KOPT-K1 (cell line): ENCODE data around the gene CNDP1.

Experiments
- H3K27ac ChIP-seq: fragments of 200-600 bp; sonication (generic); 2 replicates; pipeline ENCODE4 v1.5.1; 2016; ENCODE audit warnings: antibody characterized with exemption, mild to moderate bottlenecking, low read depth, low read length; ENCODE audit not compliant: poor library complexity, severe bottlenecking
- H3K36me3 ChIP-seq: fragments of 200-600 bp; sonication (generic); 2 replicates; pipeline ENCODE4 v1.5.1; 2017; ENCODE audit warnings: antibody characterized with exemption, mild to moderate bottlenecking, low read length, moderate library complexity; ENCODE audit not compliant: insufficient read depth
- H3K9me3 ChIP-seq: fragments of 200-600 bp; sonication (generic); 2 replicates; pipeline ENCODE4 v1.5.1; 2017; ENCODE audit warnings: antibody characterized with exemption, low read length, mild to moderate bottlenecking; ENCODE audit not compliant: insufficient read depth, poor library complexity, severe bottlenecking

The CNDP1 gene

GRCh38 chr18:74623047-74623816 lies 88.9 kb downstream of the CNDP1 start:
- Histone ChIP-seq H3K36me3 (no peaks in the 10 kb centered on the region), H3K27ac (no peak overlapping the region), H3K9me3 (no peaks in the 10 kb centered on the region)

DNA sequence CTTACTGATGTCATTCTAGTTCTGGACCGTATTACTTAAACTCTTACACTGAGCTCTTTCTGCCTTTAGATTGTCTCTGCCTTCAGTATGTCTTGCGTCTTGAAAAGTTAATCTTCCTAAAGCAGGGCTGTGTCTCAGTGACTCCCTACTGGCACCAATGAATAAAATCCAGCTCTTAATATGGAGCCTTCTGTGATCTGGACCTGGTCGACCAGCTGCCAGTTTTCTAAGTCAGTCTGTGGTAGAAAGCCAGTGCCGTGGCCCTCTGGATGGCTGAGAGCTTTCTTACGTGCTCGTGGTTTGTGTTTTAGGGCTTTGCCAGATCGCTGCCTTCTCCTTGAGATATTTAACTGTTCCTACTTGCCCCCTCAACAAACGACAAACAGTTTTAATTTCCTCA lies 90.2 kb downstream of the CNDP1 start:
- H3K27ac ChIP-seq: no peak overlapping the region
- no peaks in the 10 kb centered on the region for H3K36me3 ChIP-seq
- no peaks in the 10 kb centered on the region for H3K9me3 ChIP-seq

DNA sequence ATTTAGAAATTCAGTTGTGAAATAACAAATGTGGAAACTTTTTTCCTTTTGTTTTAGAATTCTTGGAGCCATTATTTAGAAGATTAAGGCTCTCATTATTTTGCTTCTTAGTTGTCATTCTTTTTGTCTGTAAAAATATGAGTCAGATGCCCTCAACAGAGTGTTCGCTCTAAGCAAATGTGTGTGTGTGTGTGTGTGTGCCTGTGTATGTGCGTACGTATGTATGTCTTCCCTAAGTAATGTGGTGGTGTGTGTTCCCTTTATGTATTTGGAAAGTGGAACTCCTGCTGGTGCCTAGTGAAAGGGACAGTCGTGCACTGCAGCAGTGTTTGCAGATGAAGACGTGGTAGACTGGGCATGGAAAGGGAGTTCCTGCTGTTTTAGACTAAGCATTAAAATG lies 90.9 kb downstream of the CNDP1 start:
- no peaks in the 10 kb centered on the region for H3K36me3 ChIP-seq
- no peaks in the 10 kb centered on the region for H3K9me3 ChIP-seq
- no peak overlapping the region for H3K27ac ChIP-seq

GRCh38 chr18:74626049-74626874 lies 92.0 kb downstream of the CNDP1 start:
- H3K27ac ChIP-seq: no peak overlapping the region
- no peaks in the 10 kb centered on the region for H3K9me3 ChIP-seq
- no peaks in the 10 kb centered on the region for H3K36me3 ChIP-seq

GRCh38 chr18:74630804-74631203 lies 96.5 kb downstream of the CNDP1 start:
- Histone ChIP-seq H3K27ac (peak overlapping the region; percentile 53), H3K9me3 (no peaks in the 10 kb centered on the region), H3K36me3 (peaks cover 35% of the 10 kb centered on the region)

DNA sequence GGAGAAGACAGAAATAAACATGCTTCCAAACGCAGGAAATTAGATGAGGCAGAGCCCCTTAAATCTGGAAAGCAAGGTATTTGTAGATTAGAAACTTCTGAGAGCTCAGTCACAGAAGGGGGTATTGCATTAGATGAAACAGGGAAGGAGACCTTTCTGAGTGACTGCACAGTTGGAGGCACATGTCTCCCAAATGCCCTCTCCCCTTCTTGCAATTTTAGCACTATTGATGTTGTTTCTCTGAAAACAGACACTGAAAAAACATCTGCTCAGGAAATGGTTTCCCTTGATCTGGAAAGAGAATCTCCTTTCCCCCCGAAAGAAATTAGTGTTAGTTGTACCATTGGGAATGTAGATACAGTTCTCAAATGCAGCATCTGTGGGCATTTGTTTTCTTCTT lies 96.9 kb downstream of the CNDP1 start:
- Histone ChIP-seq H3K9me3 (no peaks in the 10 kb centered on the region), H3K36me3 (peaks cover 37% of the 10 kb centered on the region), H3K27ac (peak overlapping the region; percentile 53)

DNA sequence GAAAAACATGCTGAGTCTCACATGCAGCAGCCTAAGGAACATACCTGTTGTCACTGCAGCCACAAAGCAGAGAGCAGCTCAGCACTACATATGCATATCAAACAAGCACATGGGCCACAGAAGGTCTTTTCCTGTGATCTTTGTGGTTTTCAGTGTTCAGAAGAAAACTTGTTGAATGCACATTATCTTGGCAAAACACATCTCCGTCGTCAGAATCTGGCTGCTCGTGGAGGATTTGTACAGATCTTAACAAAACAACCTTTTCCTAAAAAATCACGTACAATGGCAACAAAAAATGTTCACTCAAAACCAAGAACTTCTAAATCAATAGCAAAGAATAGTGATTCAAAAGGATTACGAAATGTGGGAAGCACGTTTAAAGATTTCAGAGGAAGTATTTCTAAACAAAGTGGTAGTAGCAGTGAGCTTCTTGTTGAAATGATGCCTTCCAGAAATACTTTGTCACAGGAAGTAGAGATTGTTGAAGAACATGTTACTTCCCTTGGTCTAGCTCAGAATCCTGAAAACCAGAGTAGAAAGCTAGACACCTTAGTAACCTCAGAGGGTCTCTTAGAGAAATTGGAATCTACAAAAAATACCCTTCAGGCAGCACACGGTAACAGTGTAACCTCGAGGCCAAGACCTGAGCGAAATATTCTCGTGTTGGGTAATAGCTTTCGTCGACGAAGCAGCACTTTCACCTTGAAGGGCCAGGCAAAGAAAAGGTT lies 97.5 kb downstream of the CNDP1 start:
- Histone ChIP-seq H3K27ac (peak overlapping the region; percentile 53), H3K9me3 (no peaks in the 10 kb centered on the region), H3K36me3 (peaks cover 37% of the 10 kb centered on the region)

GRCh38 chr18:74632351-74632679 lies 98.0 kb downstream of the CNDP1 start:
- Histone ChIP-seq H3K36me3 (peaks cover 37% of the 10 kb centered on the region), H3K27ac (peak overlapping the region; percentile 53), H3K9me3 (no peaks in the 10 kb centered on the region)

DNA sequence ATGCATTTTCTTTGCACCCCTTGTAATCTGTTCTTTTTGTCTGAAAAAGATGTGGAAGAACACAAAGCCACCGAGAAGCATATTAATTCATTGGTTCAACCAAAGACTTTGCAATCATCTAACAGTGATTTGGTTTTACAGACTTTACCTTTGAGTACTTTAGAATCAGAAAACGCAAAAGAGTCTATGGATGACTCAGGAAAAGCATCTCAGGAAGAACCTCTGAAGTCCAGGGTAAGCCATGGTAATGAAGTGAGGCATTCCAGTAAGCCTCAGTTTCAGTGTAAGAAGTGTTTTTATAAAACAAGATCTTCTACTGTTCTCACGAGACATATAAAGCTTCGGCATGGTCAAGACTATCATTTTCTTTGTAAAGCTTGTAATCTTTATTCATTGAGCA lies 98.6 kb downstream of the CNDP1 start:
- H3K36me3 ChIP-seq: peaks cover 37% of the 10 kb centered on the region
- H3K9me3 ChIP-seq: no peaks in the 10 kb centered on the region
- H3K27ac ChIP-seq: no peak overlapping the region

DNA sequence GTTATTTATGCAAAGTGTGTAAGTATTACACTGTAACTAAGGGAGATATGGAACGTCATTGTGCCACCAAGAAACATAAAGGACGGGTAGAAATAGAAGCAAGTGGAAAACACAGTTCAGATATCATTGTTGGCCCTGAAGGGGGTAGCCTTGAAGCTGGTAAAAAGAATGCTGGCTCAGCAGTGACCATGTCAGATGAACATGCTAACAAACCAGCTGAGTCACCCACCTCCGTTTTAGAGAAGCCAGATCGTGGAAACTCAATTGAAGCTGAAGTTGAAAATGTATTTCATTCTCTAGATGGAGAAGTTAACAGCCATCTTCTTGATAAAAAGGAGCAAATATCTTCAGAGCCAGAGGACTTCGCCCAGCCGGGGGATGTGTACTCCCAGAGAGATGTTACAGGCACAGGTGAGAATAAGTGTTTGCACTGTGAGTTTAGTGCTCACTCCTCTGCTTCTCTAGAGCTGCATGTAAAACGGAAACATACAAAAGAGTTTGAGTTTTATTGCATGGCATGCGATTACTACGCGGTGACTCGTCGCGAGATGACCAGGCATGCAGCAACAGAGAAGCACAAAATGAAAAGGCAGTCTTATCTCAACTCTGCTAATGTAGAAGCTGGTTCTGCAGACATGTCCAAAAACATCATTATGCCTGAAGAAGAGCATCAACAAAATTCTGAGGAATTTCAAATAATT lies 99.5 kb downstream of the CNDP1 start:
- H3K9me3 ChIP-seq: no peaks in the 10 kb centered on the region
- no peak overlapping the region for H3K27ac ChIP-seq
- H3K36me3 ChIP-seq: peaks cover 37% of the 10 kb centered on the region

DNA sequence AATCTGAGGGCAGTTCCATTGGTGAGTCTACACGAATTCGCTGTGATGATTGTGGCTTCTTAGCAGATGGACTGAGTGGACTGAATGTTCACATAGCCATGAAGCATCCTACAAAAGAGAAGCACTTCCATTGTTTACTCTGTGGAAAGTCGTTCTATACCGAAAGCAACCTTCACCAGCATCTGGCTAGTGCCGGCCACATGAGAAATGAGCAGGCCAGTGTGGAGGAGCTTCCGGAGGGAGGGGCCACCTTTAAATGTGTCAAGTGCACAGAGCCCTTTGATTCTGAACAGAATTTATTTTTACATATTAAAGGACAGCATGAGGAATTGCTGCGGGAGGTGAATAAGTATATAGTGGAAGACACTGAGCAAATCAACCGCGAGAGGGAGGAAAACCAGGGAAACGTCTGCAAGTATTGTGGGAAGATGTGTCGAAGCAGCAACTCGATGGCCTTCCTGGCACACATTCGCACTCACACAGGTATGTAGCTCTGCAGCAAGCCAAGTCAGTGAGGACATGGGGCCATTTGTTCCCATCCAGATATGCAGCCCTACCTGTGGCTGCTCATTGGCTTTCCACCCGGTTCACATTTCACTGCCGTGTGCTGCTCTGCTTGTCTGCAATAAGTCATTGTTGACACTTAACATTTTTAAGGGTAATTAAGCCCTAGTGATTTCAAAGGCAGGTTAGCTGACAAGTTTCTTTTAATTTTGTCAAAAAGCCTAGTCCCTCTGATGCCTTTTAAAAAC lies 101.1 kb downstream of the CNDP1 start:
- no peak overlapping the region for H3K27ac ChIP-seq
- H3K9me3 ChIP-seq: no peaks in the 10 kb centered on the region

More for the DNA sequence above, 101.1 kb downstream of the CNDP1 start:
- peaks cover 37% of the 10 kb centered on the region for H3K36me3 ChIP-seq
